Measurements from ENCODE around the gene RHBG. TPM values are rescaled to one million over a fixed set of nuclear protein-coding genes. Genes with fewer than 3 reads are reported as not detected.

Gene RHBG
- total and polyA plus RNA-seq, 11 donors: 0.29 TPM; not detected in 10

GRCh38 chr1:156372265-156372586, 3.2 kb downstream of the RHBG start:
- Histone ChIP-seq H3K4me1 (peaks cover 0 to 19% (median 7%) of the 10 kb centered on the region in 12 donors), H3K36me3 (no peaks in the 10 kb centered on the region), H3K27ac (no peak overlapping the region), H3K9me3 (no peaks in the 10 kb centered on the region), H3K27me3 (peaks cover 5 to 40% (median 8%) of the 10 kb centered on the region in 9 donors), H3K4me3 (no peak overlapping the region)
- ATAC-seq: no peak
- no peak for TF ChIP-seq CTCF (IDR thresholded peaks at IDR 0.05)
- no peak for TF ChIP-seq POLR2A (IDR thresholded peaks at IDR 0.05)
- intact Hi-C loops (cut with DNase I): no loop called here
- no peak for DNase-seq

- Histone ChIP-seq H3K27ac (no peak overlapping the region), H3K36me3 (no peaks in the 10 kb centered on the region), H3K9me3 (no peaks in the 10 kb centered on the region), H3K4me1 (peaks cover 0 to 19% (median 7%) of the 10 kb centered on the region in 12 donors), H3K27me3 (peaks cover 5 to 37% (median 8%) of the 10 kb centered on the region in 9 donors), H3K4me3 (no peak overlapping the region)
- DNase-seq (no peak), ATAC-seq (no peak)
- 76 to 84% (median 79%) methylated on average over 4 of the region's 4 CpGs for WGBS, 4 donors
- intact Hi-C loops (cut with DNase I): no loop called here
- TF ChIP-seq POLR2A (IDR thresholded peaks at IDR 0.05) (no peak), CTCF (IDR thresholded peaks at IDR 0.05) (no peak)
These were observed 3.9 kb downstream of the RHBG start for GRCh38 chr1:156372876-156373275.

- DNase-seq (no peak), ATAC-seq (no peak)
- no peaks in the 10 kb centered on the region for H3K9me3 ChIP-seq
- H3K4me1 ChIP-seq: peaks cover 0 to 19% (median 7%) of the 10 kb centered on the region in 12 donors
- H3K27ac ChIP-seq: no peak overlapping the region
- peaks cover 5 to 31% (median 8%) of the 10 kb centered on the region in 9 donors for H3K27me3 ChIP-seq
- TF ChIP-seq POLR2A (IDR thresholded peaks at IDR 0.05) (no peak), CTCF (IDR thresholded peaks at IDR 0.05) (no peak)
- intact Hi-C loops (cut with DNase I): no loop called here
- no peaks in the 10 kb centered on the region for H3K36me3 ChIP-seq
- no peak overlapping the region for H3K4me3 ChIP-seq
These were observed 4.5 kb downstream of the RHBG start for GRCh38 chr1:156373546-156373945.

- intact Hi-C loops (cut with DNase I): no loop called here
- 86 to 95% (median 91%) methylated on average over 2 of the region's 2 CpGs for WGBS, 4 donors
- peaks cover 0 to 16% (median 0%) of the 10 kb centered on the region in 9 donors for H3K27me3 ChIP-seq
- DNase-seq (no peak), ATAC-seq (no peak)
- no peak overlapping the region for H3K4me3 ChIP-seq
- H3K9me3 ChIP-seq: no peaks in the 10 kb centered on the region
- no peak overlapping the region for H3K27ac ChIP-seq
- no peaks in the 10 kb centered on the region for H3K36me3 ChIP-seq
- TF ChIP-seq POLR2A (IDR thresholded peaks at IDR 0.05): no peak
- TF ChIP-seq CTCF (IDR thresholded peaks at IDR 0.05): no peak
- H3K4me1 ChIP-seq: peaks cover 0 to 9% (median 0%) of the 10 kb centered on the region in 12 donors
These were observed 7.1 kb downstream of the RHBG start for GRCh38 chr1:156376146-156376545.
